Ovary (tissue), 9 donors: ENCODE data around the gene RFC4. TPM values are rescaled to one million over a fixed set of nuclear protein-coding genes. Genes with fewer than 3 reads are reported as not detected.
"Not testable (repeated sequence)": the region's sequence is repeated elsewhere in the genome, so short reads cannot be mapped to it uniquely, and the experiment has no call there.

ENCODE experiments used
- DNase-seq, 5 donors: peaks; one replicate each; pipeline ENCODE4 v3.0.0-alpha.2; 2019 to 2020
- H3K27ac ChIP-seq, 2 donors: fragments of 200-600 bp; one replicate each; pipeline versions ENCODE4 v1.5.1 to v1.8.0; 2019 to 2022
- H3K27me3 ChIP-seq: fragments of 200-600 bp; one replicate; pipeline ENCODE4 v1.8.0; 2022
- H3K36me3 ChIP-seq: fragments of 200-600 bp; sonication (generic); one replicate; pipeline ENCODE4 v1.5.1; 2019
- H3K4me1 ChIP-seq: one replicate; pipeline ENCODE4 v1.8.1; 2013; ENCODE audit warnings: mild to moderate bottlenecking, moderate library complexity; ENCODE audit not compliant: insufficient read depth
- H3K4me3 ChIP-seq: fragments of 200-600 bp; sonication (generic); one replicate; pipeline ENCODE4 v1.5.1; 2017
- H3K9me3 ChIP-seq, 2 donors: fragments of 200-600 bp in 1 of 2; sonication (generic) in 1 of 2; one replicate each; pipeline versions ENCODE4 v1.5.1 to v1.8.1; 2013 to 2019; ENCODE audit warnings: mild to moderate bottlenecking in 1 of 2, moderate library complexity in 1 of 2
- CTCF ChIP-seq, 3 donors: fragments of 450-650 bp in 2 of 3; fragments of 200-600 bp in 1 of 3; IDR thresholded peaks; one replicate each; pipeline versions ENCODE4 v1.5.1 to v1.8.0; 2016 to 2022; ENCODE audit warnings: antibody characterized with exemption in 3 of 3, mild to moderate bottlenecking in 1 of 3
- EP300 ChIP-seq: sonication (generic); formaldehyde crosslinking; IDR thresholded peaks from one replicate; pipeline ENCODE4 v1.6.1; 2017; ENCODE audit warnings: antibody characterized with exemption
- POLR2A ChIP-seq: fragments of 450-650 bp; IDR thresholded peaks from one replicate; pipeline ENCODE4 v1.6.1; 2017; ENCODE audit warnings: antibody characterized with exemption, mild to moderate bottlenecking, moderate library complexity
- WGBS, 3 donors: extraction: QIAGEN DNeasy Blood & Tissue Kit in 1 of 3; methylation state at CpG; one replicate each; pipeline versions ENCODE4 v1.1.5 to v1.1.7; 2013 to 2017; 5-methylcytosine and 5-hydroxymethylcytosine counted together
- intact Hi-C, 4 donors: fragments of 100-400 bp; cut with DNase I; formaldehyde crosslinking; loops; one replicate each; pipeline versions ENCODE4 v1.11.0 to v1.15.1; 2022 to 2023
- polyA plus RNA-seq, 2 donors: library from polyadenylated mRNA; stranded (reverse); fragments of 200-250 nt in 1 of 2; fragments of 350-450 nt in 1 of 2; fragmentation: Illumina TruSeq in 1 of 2; extraction: RNeasy Lipid Tissue Mini Kit (QIAGEN cat#74804) in 1 of 2; gene quantifications; one replicate each; pipeline ENCODE4 v1.2.3, GENCODE V29; 2013 to 2014
- total RNA-seq, 7 donors: library from RNA; depleted of rRNA in 2 of 7; stranded (reverse); fragments of >200 nt in 2 of 7; fragmentation: NEBNext Ultra II Directional in 3 of 7; extraction: Animal tissue kit (Norgen Biotek cat#: 25700) in 3 of 7; gene quantifications; one replicate each; pipeline versions ENCODE4 v1.1.0 to v1.2.4, GENCODE V29; 2016 to 2023
- donor health status: DM: no; HTN: no; CAD: no; lungs with moderate emphysema.
- donor health status: DM: no; HTN: no; CAD: no.
- donor health status: Bipolar disorder and iron deficiency.
- donor health status: DM: yes; HTN: yes; CAD: no.
- donor health status: DM: no; HTN: no; CAD: no.
- donor health status: DM: yes; HTN: yes; CAD: no.

Gene RFC4
- total and polyA plus RNA-seq, 9 donors = 11.9 to 18.6 (median 13.8) TPM

DNA sequence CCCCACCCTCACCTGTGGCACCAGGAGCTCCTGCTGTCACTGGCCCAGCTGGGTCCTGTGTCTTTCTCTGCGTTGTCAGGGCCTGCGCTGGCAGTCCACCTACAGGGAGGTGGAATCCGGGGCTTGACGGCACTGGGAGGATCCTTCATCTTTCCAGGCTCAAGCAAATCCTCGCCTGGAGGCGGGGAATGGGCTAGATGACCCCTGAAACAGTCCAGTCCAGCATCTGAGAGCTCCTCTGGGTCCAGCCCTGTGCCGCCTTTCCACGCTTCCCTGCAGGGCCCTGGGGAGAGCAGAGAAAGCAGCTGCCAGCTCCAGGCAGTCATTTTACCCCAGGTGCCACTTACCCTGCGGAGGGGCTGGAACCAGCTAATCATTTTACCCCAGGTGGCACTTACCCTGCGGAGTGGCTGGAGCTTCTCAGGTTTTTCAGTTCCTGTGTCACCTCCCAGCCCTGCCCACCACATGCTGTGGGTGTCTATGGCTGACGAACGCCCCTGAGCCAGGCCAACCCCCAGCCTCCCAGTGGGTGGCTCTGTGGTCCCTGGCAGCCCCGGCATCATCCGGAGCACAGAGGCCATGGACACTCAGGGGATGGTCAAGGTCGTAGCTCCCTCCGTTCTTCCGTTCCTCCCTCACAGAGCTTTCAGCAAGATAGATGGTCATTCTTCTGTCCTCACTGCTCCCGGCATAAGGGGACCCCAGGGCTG, 18.3 kb upstream of the RFC4 start:
- intact Hi-C loops = loop anchor here in 1 of 4 donors (5.0 to 10.0 kb wide), 2 partner anchors 42 to 210 kb away; partner anchors contain the start of genes AHSG and EIF4A2
- peaks cover 2% of the 10 kb centered on the region for H3K4me1 ChIP-seq
- H3K9me3 ChIP-seq = no peaks in the 10 kb centered on the region
- no peaks in the 10 kb centered on the region for H3K36me3 ChIP-seq
- TF ChIP-seq EP300 = no peak
- no peak for TF ChIP-seq CTCF (IDR thresholded peaks at IDR 0.05)
- no peak for TF ChIP-seq POLR2A
- no peak for DNase-seq
- no peak overlapping the region for H3K27ac ChIP-seq
- H3K4me3 ChIP-seq = no peak overlapping the region
- no peaks in the 10 kb centered on the region for H3K27me3 ChIP-seq
- WGBS, 3 donors = 22 to 31% (median 28%) methylated on average over 18 of the region's 18 CpGs

- no peak overlapping the region for H3K4me3 ChIP-seq
- no peaks in the 10 kb centered on the region for H3K27me3 ChIP-seq
- DNase-seq = no peak
- H3K27ac ChIP-seq = no peak overlapping the region
- no peaks in the 10 kb centered on the region for H3K9me3 ChIP-seq
- peaks cover 2% of the 10 kb centered on the region for H3K4me1 ChIP-seq
- TF ChIP-seq POLR2A (no peak), EP300 (no peak), CTCF (IDR thresholded peaks at IDR 0.05) (no peak)
- no peaks in the 10 kb centered on the region for H3K36me3 ChIP-seq
- intact Hi-C loops = loop anchor here in 1 of 4 donors (5.0 to 10.0 kb wide), 2 partner anchors 41 to 209 kb away; partner anchors contain the start of genes AHSG and EIF4A2
- 69 to 74% (median 71%) methylated on average over 2 of the region's 2 CpGs for WGBS, 3 donors
These were observed 17.1 kb upstream of the RFC4 start for GRCh38 chr3:186823386-186823785.

DNA sequence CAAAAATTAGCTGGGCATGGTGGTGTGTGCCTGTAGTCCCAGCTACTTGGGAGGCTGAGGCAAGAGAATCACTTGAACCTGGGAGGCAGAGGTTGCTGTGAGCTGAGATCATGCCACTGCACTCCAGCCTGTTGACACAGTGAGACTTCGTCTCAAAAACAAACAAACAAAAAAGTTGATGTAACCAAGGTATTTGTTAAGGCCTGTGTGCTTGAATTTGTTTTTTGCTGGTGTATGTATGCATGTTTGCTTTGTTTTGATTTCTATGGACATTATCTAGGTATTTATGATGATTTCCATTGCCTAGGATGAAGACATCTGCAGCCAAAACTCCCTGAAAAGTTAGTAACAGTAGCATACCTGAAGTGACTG, 16.1 kb upstream of the RFC4 start:
- H3K36me3 ChIP-seq, H3K9me3 ChIP-seq, H3K27me3 ChIP-seq, DNase-seq, H3K4me1 ChIP-seq, H3K27ac ChIP-seq, H3K4me3 ChIP-seq: not testable (repeated sequence)
- intact Hi-C loops = loop anchor here in 1 of 4 donors (5.0 to 10.0 kb wide), 2 partner anchors 40 to 208 kb away; partner anchors contain the start of genes AHSG and EIF4A2
- 49 to 71% (median 67%) methylated on average over 1 of the region's 1 CpG for WGBS, 3 donors

DNA sequence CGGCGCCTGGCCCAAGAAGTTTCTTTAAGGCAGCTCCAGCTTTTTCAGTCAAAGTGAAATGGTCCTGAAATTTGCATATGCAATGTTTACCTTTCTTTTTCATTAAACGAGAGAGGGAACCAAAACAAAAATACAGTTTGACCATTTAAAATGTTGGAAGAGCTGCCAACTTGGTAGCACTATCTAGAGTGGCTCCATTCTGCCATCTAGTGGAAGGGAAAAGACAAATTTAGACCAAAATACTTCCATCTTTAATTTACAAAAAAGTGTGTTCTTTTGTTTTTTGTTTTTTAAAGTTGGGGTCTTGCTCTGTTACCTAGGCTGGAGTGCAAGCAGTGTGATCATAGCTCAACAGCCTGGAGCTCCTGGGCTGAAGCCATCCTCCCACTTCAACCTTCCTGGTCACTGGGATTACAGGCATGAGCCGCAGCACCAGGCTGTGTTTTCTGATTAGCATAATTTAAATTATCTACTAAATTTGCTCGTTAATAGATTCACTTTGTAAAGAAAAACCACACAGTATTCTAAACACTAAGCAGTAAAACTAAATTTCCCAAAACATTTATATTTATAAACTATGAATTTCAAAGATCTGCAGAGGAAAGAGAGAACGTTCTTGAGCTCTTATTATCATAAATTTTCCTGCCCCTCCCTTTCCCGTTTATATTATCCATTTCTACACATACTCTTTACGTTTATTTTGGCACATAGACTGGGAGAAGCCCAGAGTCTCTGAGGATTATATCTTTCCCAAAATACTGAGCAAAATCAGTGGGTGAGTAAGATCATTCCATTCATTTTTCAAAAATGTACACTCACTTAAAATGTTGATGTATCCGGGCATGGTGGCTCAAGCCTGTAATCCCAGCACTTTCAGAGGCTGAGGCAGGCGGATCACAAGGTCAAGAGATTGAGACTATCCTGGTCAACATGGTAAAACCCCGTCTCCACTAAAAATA, 15.4 kb upstream of the RFC4 start:
- Histone ChIP-seq H3K4me1 (no peaks in the 10 kb centered on the region), H3K27me3 (no peaks in the 10 kb centered on the region), H3K9me3 (no peaks in the 10 kb centered on the region), H3K36me3 (no peaks in the 10 kb centered on the region), H3K4me3 (no peak overlapping the region), H3K27ac (no peak overlapping the region)
- no peak for DNase-seq
- TF ChIP-seq CTCF (IDR thresholded peaks at IDR 0.05) = no peak
- no peak for TF ChIP-seq POLR2A
- TF ChIP-seq EP300 = no peak
- intact Hi-C loops = loop anchor here in 1 of 4 donors (5.0 to 10.0 kb wide), 2 partner anchors 39 to 207 kb away; partner anchors contain the start of genes AHSG and EIF4A2
- WGBS, 3 donors = 16 to 28% (median 17%) methylated on average over 11 of the region's 11 CpGs
